Measurements from ENCODE around the gene BCAS4. TPM values are rescaled to one million over a fixed set of nuclear protein-coding genes. Genes with fewer than 3 reads are reported as not detected.
A peak's percentile ranks its signal among the peaks of the same experiment; 100 is the strongest.

Gene BCAS4
- total RNA-seq, 2 donors from 2014 or later: 9.5 to 25.2 TPM

DNA sequence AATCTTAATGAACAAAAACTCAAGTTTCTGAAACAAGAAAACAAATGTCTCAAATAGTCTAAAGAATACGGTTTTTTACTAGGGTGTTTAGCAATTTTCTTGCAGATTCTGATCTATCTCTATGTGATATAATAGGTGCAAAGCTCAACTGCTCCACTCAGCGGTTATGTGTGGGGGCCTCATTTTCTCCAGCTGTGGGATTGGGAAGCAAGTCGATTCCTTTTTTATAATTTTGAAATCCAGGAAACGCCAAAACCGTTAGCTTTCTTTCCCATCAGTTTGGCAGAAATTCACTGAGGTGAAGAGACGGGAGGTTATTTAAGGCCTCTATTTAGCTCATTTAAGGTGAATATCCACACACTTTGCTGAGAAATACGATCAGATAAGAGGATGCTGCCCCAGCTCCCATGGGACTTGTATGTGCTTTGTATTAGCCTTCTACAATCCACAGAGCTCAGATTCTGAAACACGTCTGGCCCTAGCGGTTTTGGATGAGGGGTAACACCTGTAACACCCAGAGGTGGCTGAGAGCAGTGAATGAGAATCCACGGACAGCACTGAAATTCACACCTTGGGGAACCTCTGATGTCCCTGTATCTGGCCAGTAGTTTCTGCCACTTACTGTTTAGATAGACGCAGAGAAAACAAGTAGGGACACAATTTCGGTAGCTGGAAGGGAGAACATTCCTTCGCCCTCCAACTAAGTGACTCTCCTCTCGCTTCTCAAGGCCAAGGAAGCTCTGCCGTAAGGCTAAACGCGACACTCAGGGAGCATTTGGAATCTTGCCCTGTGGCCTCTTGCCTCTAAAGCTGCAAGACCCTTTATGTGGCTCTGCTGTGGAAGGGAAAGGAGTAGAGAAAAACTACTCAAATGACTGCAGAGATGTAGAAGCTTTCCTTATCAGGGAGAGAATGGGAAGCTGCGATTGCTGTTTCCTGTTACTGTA lies 6.5 kb upstream of the BCAS4 start:
- H3K27me3 Mint-ChIP-seq (ENCODE audit: insufficient read depth): no peaks in the 10 kb centered on the region
- peaks cover 9% of the 10 kb centered on the region for H3K4me1 Mint-ChIP-seq
- peaks cover 1% of the 10 kb centered on the region for H3K9me3 Mint-ChIP-seq
- no peaks in the 10 kb centered on the region for H3K36me3 Mint-ChIP-seq (ENCODE audit: low read depth)
- Histone ChIP-seq H3K36me3 (ENCODE audit: control insufficient read depth, insufficient read depth, low read length) (no peaks in the 10 kb centered on the region), H3K4me3 (ENCODE audit: low read length) (no peak overlapping the region), H3K9ac (ENCODE audit: extremely low read depth, low read length, poor library complexity, severe bottlenecking) (no peak overlapping the region), H3K27me3 (ENCODE audit: control insufficient read depth, insufficient read depth, low read length, poor library complexity, severe bottlenecking) (no peaks in the 10 kb centered on the region), H3K9me3 (ENCODE audit: control insufficient read depth, low read length) (no peaks in the 10 kb centered on the region), H3K4me1 (ENCODE audit: control insufficient read depth, insufficient read depth, low read length) (no peaks in the 10 kb centered on the region), H3K27ac (ENCODE audit: low read depth, low read length) (no peak overlapping the region)
- no peak overlapping the region for H3K4me3 Mint-ChIP-seq
- peak overlapping the region; percentile 78 for H3K27ac Mint-ChIP-seq
- 85 to 92% methylated on average over 12 to 18 of the region's 18 CpGs for WGBS, 2 experiments (ENCODE audit: insufficient coverage in 1 of 2, insufficient read length in 1 of 2)
- peak; percentile 56 for DNase-seq
- TF ChIP-seq, protein P1, sequence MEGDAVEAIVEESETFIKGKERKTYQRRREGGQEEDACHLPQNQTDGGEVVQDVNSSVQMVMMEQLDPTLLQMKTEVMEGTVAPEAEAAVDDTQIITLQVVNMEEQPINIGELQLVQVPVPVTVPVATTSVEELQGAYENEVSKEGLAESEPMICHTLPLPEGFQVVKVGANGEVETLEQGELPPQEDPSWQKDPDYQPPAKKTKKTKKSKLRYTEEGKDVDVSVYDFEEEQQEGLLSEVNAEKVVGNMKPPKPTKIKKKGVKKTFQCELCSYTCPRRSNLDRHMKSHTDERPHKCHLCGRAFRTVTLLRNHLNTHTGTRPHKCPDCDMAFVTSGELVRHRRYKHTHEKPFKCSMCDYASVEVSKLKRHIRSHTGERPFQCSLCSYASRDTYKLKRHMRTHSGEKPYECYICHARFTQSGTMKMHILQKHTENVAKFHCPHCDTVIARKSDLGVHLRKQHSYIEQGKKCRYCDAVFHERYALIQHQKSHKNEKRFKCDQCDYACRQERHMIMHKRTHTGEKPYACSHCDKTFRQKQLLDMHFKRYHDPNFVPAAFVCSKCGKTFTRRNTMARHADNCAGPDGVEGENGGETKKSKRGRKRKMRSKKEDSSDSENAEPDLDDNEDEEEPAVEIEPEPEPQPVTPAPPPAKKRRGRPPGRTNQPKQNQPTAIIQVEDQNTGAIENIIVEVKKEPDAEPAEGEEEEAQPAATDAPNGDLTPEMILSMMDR (conservative IDR thresholded peaks at IDR 0.05): peak; percentile 60

DNA sequence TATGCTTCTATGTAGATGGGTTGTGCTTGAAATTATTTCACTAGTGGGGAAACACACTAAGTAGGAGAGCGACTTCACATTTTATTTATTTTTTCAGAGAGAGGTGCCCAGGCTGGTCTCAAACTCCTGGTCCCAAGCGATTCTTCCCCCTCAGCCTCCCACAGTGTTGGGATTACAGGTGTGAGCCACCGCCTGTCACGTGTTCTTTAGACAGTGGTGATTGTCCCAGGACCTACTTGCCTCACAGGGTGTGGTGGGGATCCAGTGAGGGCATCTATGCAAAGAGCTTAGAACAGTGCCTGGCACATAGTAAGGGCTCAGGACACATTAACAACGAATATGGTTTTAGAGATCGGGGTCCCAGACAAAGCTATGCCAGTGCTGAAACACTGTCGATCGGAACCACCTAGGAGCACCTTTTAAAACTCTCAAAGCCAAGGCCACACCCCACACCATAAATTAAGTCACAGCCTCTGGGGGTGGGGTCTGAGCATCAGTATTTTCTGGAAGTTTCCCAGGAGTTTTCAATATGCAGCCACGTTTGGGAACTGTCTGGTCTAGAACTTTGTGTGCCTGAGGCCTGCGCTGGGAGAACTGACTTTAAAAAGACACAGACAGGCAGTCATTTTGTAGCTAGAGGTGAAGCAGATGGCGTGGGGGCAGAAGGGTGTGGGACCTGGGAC lies 4.8 kb upstream of the BCAS4 start:
- H3K9ac ChIP-seq (ENCODE audit: extremely low read depth, low read length, poor library complexity, severe bottlenecking): no peak overlapping the region
- no peaks in the 10 kb centered on the region for H3K9me3 ChIP-seq (ENCODE audit: control insufficient read depth, low read length)
- no peak overlapping the region for H3K4me3 ChIP-seq (ENCODE audit: low read length)
- no peaks in the 10 kb centered on the region for H3K36me3 ChIP-seq (ENCODE audit: control insufficient read depth, insufficient read depth, low read length)
- TF ChIP-seq, protein P1 (conservative IDR thresholded peaks at IDR 0.05): no peak
- Mint-ChIP-seq H3K4me3 (no peak overlapping the region), H3K4me1 (peaks cover 10% of the 10 kb centered on the region), H3K9me3 (no peaks in the 10 kb centered on the region), H3K27me3 (ENCODE audit: insufficient read depth) (no peaks in the 10 kb centered on the region), H3K27ac (peak overlapping the region; percentile 76), H3K36me3 (ENCODE audit: low read depth) (no peaks in the 10 kb centered on the region)
- H3K27ac ChIP-seq (ENCODE audit: low read depth, low read length): no peak overlapping the region
- no peaks in the 10 kb centered on the region for H3K27me3 ChIP-seq (ENCODE audit: control insufficient read depth, insufficient read depth, low read length, poor library complexity, severe bottlenecking)
- H3K4me1 ChIP-seq (ENCODE audit: control insufficient read depth, insufficient read depth, low read length): no peaks in the 10 kb centered on the region
- DNase-seq: no peak
- 80 to 83% methylated on average over 2 to 11 of the region's 11 CpGs for WGBS, 2 experiments (ENCODE audit: insufficient coverage in 1 of 2, insufficient read length in 1 of 2)

DNA sequence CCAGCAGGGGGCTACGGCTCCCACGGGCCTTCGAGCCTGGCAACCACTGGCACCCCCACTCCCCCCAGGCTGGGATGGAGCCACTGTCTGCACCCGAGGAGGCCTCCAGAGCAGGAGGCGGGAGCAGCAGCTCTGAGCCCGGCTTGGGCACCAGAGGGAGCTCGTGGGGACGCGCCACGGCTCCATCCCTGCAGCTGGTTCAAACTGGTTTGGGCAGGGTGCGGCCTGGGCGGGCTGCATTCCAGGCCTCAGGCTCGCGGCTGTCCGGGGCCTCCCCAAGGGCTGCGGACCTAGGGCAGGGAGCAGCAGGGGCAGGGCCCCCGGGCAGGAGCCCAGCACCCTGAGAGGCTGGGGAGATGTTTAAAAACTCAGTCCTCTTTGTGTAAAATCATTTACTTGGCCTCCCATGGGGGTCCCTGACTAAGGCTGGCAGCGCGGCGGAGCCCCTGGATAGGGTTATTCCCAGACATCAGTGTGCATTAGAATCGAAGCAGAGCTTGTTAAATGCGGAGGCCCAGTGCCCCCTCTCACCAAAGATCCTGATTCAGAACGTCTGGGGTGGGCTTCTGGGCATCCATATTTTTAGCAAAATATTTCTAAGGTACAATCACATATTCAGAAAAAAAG lies 4.1 kb upstream of the BCAS4 start:
- H3K4me3 ChIP-seq (ENCODE audit: low read length): no peak overlapping the region
- Mint-ChIP-seq H3K36me3 (ENCODE audit: low read depth) (no peaks in the 10 kb centered on the region), H3K27me3 (ENCODE audit: insufficient read depth) (peaks cover 3% of the 10 kb centered on the region), H3K9me3 (no peaks in the 10 kb centered on the region), H3K27ac (peak overlapping the region; percentile 88), H3K4me1 (peaks cover 14% of the 10 kb centered on the region), H3K4me3 (no peak overlapping the region)
- peak; percentile 97 for DNase-seq
- peak overlapping the region; percentile 51 for H3K9ac ChIP-seq (ENCODE audit: extremely low read depth, low read length, poor library complexity, severe bottlenecking)
- H3K27ac ChIP-seq (ENCODE audit: low read depth, low read length): peak overlapping the region; percentile 81
- H3K27me3 ChIP-seq (ENCODE audit: control insufficient read depth, insufficient read depth, low read length, poor library complexity, severe bottlenecking): no peaks in the 10 kb centered on the region
- no peaks in the 10 kb centered on the region for H3K36me3 ChIP-seq (ENCODE audit: control insufficient read depth, insufficient read depth, low read length)
- TF ChIP-seq, protein P1 (conservative IDR thresholded peaks at IDR 0.05): peak; percentile 87
- 37 to 62% methylated on average over 5 to 23 of the region's 23 CpGs for WGBS, 2 experiments (ENCODE audit: insufficient coverage in 1 of 2, insufficient read length in 1 of 2)
- no peaks in the 10 kb centered on the region for H3K4me1 ChIP-seq (ENCODE audit: control insufficient read depth, insufficient read depth, low read length)
- no peaks in the 10 kb centered on the region for H3K9me3 ChIP-seq (ENCODE audit: control insufficient read depth, low read length)

All from endodermal cell (in vitro differentiated cells).